ENCODE measurements around the gene FLNA.

GRCh38 chrX:154315416-154315815 is 59.0 kb downstream of the FLNA start:
- TF ChIP-seq, protein P1, sequence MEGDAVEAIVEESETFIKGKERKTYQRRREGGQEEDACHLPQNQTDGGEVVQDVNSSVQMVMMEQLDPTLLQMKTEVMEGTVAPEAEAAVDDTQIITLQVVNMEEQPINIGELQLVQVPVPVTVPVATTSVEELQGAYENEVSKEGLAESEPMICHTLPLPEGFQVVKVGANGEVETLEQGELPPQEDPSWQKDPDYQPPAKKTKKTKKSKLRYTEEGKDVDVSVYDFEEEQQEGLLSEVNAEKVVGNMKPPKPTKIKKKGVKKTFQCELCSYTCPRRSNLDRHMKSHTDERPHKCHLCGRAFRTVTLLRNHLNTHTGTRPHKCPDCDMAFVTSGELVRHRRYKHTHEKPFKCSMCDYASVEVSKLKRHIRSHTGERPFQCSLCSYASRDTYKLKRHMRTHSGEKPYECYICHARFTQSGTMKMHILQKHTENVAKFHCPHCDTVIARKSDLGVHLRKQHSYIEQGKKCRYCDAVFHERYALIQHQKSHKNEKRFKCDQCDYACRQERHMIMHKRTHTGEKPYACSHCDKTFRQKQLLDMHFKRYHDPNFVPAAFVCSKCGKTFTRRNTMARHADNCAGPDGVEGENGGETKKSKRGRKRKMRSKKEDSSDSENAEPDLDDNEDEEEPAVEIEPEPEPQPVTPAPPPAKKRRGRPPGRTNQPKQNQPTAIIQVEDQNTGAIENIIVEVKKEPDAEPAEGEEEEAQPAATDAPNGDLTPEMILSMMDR (conservative IDR thresholded peaks at IDR 0.05 in 1 of 2, IDR thresholded peaks at IDR 0.05 in 1 of 2; ENCODE audit: extremely low read depth in 1 of 2, insufficient read depth in 1 of 2, low read depth in 1 of 2, low read length in 2 of 2): no peak
- TF ChIP-seq EZH2 (IDR thresholded peaks at IDR 0.05; ENCODE audit: borderline replicate concordance, low read length): no peak

Measured in mammary epithelial cell (primary cell).